Neural progenitor cell (in vitro differentiated cells): ENCODE data around the gene ABHD5.
A peak's percentile ranks its signal among the peaks of the same experiment; 100 is the strongest.

ENCODE experiments used
- EZH2 ChIP-seq: fragments of 200-600 bp; sonication (generic); IDR thresholded peaks from 2 replicates; pipeline ENCODE4 v1.6.1; 2017; ENCODE audit warnings: antibody characterized with exemption, mild to moderate bottlenecking, moderate library complexity
- TF ChIP-seq, protein P1 (sequence below): fragments of 200-600 bp; sonication (generic); IDR thresholded peaks from 2 replicates; pipeline ENCODE4 v1.5.1; 2017; ENCODE audit warnings: antibody characterized with exemption, mild to moderate bottlenecking

DNA sequence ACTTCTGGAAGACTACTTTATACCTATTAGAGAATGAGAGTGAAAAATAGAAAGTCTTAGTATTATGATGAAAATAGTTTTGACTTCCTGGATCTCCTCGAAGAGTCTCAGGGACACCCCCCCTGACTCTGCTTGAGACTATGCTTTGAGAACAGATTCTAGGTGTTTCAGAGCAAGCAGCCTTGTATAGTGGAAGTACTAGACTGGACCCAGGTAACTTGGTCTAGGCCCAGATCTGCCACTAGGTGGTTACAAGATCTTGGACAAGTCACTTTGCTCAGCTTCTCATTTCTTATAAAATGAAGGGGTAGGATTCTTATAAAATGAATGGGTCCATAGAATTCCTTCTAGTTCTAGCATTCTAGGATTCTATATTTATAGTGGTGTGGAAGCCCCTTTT lies 9.1 kb downstream of the ABHD5 start:
- TF ChIP-seq, protein P1, sequence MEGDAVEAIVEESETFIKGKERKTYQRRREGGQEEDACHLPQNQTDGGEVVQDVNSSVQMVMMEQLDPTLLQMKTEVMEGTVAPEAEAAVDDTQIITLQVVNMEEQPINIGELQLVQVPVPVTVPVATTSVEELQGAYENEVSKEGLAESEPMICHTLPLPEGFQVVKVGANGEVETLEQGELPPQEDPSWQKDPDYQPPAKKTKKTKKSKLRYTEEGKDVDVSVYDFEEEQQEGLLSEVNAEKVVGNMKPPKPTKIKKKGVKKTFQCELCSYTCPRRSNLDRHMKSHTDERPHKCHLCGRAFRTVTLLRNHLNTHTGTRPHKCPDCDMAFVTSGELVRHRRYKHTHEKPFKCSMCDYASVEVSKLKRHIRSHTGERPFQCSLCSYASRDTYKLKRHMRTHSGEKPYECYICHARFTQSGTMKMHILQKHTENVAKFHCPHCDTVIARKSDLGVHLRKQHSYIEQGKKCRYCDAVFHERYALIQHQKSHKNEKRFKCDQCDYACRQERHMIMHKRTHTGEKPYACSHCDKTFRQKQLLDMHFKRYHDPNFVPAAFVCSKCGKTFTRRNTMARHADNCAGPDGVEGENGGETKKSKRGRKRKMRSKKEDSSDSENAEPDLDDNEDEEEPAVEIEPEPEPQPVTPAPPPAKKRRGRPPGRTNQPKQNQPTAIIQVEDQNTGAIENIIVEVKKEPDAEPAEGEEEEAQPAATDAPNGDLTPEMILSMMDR: peak; percentile 30
- no peak for TF ChIP-seq EZH2
